Subcutaneous adipose tissue (tissue), 4 donors: ENCODE results near the gene LIN9. TPM values are rescaled to one million over a fixed set of nuclear protein-coding genes. Genes with fewer than 3 reads are reported as not detected.

Experiments used
- CTCF ChIP-seq: fragments of 450-650 bp; IDR thresholded peaks from one replicate; pipeline ENCODE4 v1.5.1; 2016; ENCODE audit warnings: low read depth, mild to moderate bottlenecking, control low read depth, antibody characterized with exemption, moderate library complexity
- total RNA-seq, 4 donors: library from RNA; depleted of rRNA; stranded (reverse); fragments of >200 nt; gene quantifications; one replicate each; pipeline ENCODE4 v1.1.0, GENCODE V29; 2016

Gene LIN9
- total RNA-seq, 4 donors from 2014 or later = 1.8 to 4.1 (median 2.1) TPM

- no peak for TF ChIP-seq CTCF
Observed at GRCh38 chr1:226329237-226329636, 20.3 kb upstream of the LIN9 start.

GRCh38 chr1:226327761-226328162, 18.8 kb upstream of the LIN9 start:
- no peak for TF ChIP-seq CTCF

GRCh38 chr1:226325178-226325577, 16.2 kb upstream of the LIN9 start:
- no peak for TF ChIP-seq CTCF

- TF ChIP-seq CTCF = no peak
Observed at GRCh38 chr1:226324479-226324878, 15.5 kb upstream of the LIN9 start.

- no peak for TF ChIP-seq CTCF
Observed at GRCh38 chr1:226322986-226323385, 14.0 kb upstream of the LIN9 start.

GRCh38 chr1:226320930-226321329, 12.0 kb upstream of the LIN9 start:
- TF ChIP-seq CTCF = no peak

- no peak for TF ChIP-seq CTCF
Observed at GRCh38 chr1:226318471-226318870, 9.5 kb upstream of the LIN9 start.

GRCh38 chr1:226314055-226314454, 5.1 kb upstream of the LIN9 start:
- TF ChIP-seq CTCF = no peak
